ENCODE measurements around the gene SMIM9. TPM values are rescaled to one million over a fixed set of nuclear protein-coding genes. Genes with fewer than 3 reads are reported as not detected.

SMIM9 gene
- total RNA-seq, 1 experiment from 2014 or later = not detected

DNA sequence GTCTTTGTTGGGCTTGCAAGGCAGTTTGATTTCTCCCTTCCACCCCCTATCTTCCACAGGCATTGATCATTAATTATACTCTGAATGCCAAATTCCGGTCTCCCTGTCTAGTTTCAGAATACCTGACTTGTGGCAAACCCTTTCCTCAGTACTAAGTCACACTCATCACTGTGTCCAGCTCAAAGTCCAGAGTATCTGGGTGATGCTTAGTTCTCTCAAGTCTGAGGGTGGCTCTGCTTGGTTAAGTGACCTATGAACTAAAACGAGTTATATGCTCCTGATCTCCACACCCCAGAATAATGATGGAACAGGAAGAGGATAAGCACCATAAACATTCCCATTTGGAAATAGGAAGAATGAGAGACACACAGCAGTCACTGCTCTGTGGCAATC lies 6.5 kb downstream of the SMIM9 start (continued):
- TF ChIP-seq, protein P1, sequence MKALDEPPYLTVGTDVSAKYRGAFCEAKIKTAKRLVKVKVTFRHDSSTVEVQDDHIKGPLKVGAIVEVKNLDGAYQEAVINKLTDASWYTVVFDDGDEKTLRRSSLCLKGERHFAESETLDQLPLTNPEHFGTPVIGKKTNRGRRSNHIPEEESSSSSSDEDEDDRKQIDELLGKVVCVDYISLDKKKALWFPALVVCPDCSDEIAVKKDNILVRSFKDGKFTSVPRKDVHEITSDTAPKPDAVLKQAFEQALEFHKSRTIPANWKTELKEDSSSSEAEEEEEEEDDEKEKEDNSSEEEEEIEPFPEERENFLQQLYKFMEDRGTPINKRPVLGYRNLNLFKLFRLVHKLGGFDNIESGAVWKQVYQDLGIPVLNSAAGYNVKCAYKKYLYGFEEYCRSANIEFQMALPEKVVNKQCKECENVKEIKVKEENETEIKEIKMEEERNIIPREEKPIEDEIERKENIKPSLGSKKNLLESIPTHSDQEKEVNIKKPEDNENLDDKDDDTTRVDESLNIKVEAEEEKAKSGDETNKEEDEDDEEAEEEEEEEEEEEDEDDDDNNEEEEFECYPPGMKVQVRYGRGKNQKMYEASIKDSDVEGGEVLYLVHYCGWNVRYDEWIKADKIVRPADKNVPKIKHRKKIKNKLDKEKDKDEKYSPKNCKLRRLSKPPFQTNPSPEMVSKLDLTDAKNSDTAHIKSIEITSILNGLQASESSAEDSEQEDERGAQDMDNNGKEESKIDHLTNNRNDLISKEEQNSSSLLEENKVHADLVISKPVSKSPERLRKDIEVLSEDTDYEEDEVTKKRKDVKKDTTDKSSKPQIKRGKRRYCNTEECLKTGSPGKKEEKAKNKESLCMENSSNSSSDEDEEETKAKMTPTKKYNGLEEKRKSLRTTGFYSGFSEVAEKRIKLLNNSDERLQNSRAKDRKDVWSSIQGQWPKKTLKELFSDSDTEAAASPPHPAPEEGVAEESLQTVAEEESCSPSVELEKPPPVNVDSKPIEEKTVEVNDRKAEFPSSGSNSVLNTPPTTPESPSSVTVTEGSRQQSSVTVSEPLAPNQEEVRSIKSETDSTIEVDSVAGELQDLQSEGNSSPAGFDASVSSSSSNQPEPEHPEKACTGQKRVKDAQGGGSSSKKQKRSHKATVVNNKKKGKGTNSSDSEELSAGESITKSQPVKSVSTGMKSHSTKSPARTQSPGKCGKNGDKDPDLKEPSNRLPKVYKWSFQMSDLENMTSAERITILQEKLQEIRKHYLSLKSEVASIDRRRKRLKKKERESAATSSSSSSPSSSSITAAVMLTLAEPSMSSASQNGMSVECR (CRISPR knock-in tag; IDR thresholded peaks at IDR 0.05; ENCODE audit: borderline replicate concordance) = no peak
- no peak for TF ChIP-seq CREB1 (CRISPR knock-in tag; IDR thresholded peaks at IDR 0.05)
- TF ChIP-seq, protein P2, sequence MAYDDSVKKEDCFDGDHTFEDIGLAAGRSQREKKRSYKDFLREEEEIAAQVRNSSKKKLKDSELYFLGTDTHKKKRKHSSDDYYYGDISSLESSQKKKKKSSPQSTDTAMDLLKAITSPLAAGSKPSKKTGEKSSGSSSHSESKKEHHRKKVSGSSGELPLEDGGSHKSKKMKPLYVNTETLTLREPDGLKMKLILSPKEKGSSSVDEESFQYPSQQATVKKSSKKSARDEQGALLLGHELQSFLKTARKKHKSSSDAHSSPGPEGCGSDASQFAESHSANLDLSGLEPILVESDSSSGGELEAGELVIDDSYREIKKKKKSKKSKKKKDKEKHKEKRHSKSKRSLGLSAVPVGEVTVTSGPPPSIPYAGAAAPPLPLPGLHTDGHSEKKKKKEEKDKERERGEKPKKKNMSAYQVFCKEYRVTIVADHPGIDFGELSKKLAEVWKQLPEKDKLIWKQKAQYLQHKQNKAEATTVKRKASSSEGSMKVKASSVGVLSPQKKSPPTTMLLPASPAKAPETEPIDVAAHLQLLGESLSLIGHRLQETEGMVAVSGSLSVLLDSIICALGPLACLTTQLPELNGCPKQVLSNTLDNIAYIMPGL (CRISPR knock-in tag; IDR thresholded peaks at IDR 0.05) = no peak

DNA sequence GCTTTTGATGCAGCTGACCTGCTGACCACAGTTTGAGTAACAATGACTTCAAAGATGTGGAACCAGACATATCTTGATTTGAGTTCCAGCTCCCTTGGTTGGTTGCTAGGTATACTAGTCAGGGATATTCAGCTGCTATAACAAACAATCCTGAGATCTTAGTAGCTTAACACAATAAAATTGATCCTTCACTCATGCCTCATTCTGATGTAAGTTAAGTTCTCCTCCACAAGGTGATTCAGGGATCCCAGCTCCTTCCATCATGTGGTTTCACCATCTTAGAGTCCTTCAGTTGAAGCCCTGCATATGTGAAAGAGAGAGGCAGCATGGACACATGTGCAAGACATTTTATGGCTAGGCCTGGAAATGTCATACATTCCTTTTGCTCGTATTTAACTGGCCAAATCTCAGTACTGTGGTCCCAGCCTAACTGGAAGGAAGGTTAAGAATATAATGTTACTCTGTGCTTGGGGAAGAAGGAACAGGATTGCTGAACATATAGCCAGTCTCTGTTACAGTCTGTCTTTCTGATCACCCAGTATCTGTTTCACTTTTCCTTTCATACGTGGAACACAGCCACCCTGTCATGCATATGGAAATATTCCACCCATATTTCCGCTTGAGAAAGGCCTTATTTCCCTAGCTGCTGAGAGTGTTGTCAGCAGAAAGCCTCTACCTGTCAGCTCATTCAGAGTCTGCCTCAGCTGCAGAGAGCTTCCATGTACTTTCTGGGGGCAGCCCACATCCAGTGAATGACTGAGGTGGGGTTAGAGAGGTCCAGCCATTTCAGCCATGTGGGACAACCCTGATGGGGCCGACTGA lies 7.1 kb downstream of the SMIM9 start:
- CTCF ChIA-PET = no interaction called here
- Mint-ChIP-seq H3K9me3 (no peaks in the 10 kb centered on the region), H3K27ac (no peak overlapping the region), H3K27me3 (ENCODE audit: low read depth) (no peaks in the 10 kb centered on the region), H3K36me3 (no peaks in the 10 kb centered on the region), H3K4me3 (no peak overlapping the region), H3K4me1 (peaks cover 17% of the 10 kb centered on the region)
- POLR2A ChIA-PET = no interaction called here
- TF ChIP-seq, protein P3, sequence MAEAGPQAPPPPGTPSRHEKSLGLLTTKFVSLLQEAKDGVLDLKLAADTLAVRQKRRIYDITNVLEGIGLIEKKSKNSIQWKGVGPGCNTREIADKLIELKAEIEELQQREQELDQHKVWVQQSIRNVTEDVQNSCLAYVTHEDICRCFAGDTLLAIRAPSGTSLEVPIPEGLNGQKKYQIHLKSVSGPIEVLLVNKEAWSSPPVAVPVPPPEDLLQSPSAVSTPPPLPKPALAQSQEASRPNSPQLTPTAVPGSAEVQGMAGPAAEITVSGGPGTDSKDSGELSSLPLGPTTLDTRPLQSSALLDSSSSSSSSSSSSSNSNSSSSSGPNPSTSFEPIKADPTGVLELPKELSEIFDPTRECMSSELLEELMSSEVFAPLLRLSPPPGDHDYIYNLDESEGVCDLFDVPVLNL (CRISPR knock-in tag; IDR thresholded peaks at IDR 0.05; ENCODE audit: borderline replicate concordance, low read depth) = no peak
- TF ChIP-seq, protein P4, sequence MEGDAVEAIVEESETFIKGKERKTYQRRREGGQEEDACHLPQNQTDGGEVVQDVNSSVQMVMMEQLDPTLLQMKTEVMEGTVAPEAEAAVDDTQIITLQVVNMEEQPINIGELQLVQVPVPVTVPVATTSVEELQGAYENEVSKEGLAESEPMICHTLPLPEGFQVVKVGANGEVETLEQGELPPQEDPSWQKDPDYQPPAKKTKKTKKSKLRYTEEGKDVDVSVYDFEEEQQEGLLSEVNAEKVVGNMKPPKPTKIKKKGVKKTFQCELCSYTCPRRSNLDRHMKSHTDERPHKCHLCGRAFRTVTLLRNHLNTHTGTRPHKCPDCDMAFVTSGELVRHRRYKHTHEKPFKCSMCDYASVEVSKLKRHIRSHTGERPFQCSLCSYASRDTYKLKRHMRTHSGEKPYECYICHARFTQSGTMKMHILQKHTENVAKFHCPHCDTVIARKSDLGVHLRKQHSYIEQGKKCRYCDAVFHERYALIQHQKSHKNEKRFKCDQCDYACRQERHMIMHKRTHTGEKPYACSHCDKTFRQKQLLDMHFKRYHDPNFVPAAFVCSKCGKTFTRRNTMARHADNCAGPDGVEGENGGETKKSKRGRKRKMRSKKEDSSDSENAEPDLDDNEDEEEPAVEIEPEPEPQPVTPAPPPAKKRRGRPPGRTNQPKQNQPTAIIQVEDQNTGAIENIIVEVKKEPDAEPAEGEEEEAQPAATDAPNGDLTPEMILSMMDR (IDR thresholded peaks at IDR 0.05) = no peak
- TF ChIP-seq, protein P2 (CRISPR knock-in tag; IDR thresholded peaks at IDR 0.05) = no peak
- TF ChIP-seq, protein P5, sequence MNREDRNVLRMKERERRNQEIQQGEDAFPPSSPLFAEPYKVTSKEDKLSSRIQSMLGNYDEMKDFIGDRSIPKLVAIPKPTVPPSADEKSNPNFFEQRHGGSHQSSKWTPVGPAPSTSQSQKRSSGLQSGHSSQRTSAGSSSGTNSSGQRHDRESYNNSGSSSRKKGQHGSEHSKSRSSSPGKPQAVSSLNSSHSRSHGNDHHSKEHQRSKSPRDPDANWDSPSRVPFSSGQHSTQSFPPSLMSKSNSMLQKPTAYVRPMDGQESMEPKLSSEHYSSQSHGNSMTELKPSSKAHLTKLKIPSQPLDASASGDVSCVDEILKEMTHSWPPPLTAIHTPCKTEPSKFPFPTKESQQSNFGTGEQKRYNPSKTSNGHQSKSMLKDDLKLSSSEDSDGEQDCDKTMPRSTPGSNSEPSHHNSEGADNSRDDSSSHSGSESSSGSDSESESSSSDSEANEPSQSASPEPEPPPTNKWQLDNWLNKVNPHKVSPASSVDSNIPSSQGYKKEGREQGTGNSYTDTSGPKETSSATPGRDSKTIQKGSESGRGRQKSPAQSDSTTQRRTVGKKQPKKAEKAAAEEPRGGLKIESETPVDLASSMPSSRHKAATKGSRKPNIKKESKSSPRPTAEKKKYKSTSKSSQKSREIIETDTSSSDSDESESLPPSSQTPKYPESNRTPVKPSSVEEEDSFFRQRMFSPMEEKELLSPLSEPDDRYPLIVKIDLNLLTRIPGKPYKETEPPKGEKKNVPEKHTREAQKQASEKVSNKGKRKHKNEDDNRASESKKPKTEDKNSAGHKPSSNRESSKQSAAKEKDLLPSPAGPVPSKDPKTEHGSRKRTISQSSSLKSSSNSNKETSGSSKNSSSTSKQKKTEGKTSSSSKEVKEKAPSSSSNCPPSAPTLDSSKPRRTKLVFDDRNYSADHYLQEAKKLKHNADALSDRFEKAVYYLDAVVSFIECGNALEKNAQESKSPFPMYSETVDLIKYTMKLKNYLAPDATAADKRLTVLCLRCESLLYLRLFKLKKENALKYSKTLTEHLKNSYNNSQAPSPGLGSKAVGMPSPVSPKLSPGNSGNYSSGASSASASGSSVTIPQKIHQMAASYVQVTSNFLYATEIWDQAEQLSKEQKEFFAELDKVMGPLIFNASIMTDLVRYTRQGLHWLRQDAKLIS (CRISPR knock-in tag; IDR thresholded peaks at IDR 0.05; ENCODE audit: borderline replicate concordance) = no peak
- TF ChIP-seq, protein P6, sequence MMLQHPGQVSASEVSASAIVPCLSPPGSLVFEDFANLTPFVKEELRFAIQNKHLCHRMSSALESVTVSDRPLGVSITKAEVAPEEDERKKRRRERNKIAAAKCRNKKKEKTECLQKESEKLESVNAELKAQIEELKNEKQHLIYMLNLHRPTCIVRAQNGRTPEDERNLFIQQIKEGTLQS (CRISPR knock-in tag; conservative IDR thresholded peaks at IDR 0.05) = no peak
- TF ChIP-seq MYBL2 (CRISPR knock-in tag; IDR thresholded peaks at IDR 0.05) (no peak), CREM (CRISPR knock-in tag; IDR thresholded peaks at IDR 0.05) (no peak), FOXP1 (CRISPR knock-in tag; IDR thresholded peaks at IDR 0.05; ENCODE audit: borderline replicate concordance) (no peak), SMAD3 (CRISPR knock-in tag; IDR thresholded peaks at IDR 0.05; ENCODE audit: borderline replicate concordance) (no peak), KAT7 (CRISPR knock-in tag; IDR thresholded peaks at IDR 0.05; ENCODE audit: borderline replicate concordance) (no peak)
- TF ChIP-seq, protein P7, sequence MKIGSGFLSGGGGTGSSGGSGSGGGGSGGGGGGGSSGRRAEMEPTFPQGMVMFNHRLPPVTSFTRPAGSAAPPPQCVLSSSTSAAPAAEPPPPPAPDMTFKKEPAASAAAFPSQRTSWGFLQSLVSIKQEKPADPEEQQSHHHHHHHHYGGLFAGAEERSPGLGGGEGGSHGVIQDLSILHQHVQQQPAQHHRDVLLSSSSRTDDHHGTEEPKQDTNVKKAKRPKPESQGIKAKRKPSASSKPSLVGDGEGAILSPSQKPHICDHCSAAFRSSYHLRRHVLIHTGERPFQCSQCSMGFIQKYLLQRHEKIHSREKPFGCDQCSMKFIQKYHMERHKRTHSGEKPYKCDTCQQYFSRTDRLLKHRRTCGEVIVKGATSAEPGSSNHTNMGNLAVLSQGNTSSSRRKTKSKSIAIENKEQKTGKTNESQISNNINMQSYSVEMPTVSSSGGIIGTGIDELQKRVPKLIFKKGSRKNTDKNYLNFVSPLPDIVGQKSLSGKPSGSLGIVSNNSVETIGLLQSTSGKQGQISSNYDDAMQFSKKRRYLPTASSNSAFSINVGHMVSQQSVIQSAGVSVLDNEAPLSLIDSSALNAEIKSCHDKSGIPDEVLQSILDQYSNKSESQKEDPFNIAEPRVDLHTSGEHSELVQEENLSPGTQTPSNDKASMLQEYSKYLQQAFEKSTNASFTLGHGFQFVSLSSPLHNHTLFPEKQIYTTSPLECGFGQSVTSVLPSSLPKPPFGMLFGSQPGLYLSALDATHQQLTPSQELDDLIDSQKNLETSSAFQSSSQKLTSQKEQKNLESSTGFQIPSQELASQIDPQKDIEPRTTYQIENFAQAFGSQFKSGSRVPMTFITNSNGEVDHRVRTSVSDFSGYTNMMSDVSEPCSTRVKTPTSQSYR (CRISPR knock-in tag; IDR thresholded peaks at IDR 0.05) = no peak
- ATAC-seq (no peak), DNase-seq (ENCODE audit: low spot score) (no peak)
